Ishikawa (cell line): ENCODE results near the gene CTNNA3.

ENCODE experiments used
- CEBPB ChIP-seq: IDR thresholded peaks from 2 replicates; pipeline ENCODE4 v1.6.1; 2012
- EP300 ChIP-seq: IDR thresholded peaks from 2 replicates; pipeline ENCODE4 v1.6.1; 2012; ENCODE audit warnings: borderline replicate concordance
- RAD21 ChIP-seq: IDR thresholded peaks from 2 replicates; pipeline ENCODE4 v1.6.1; 2012; ENCODE audit warnings: low read depth
- YY1 ChIP-seq: IDR thresholded peaks from 2 replicates; pipeline ENCODE4 v1.6.1; 2012; ENCODE audit warnings: low read depth
- TF ChIP-seq, protein P1 (sequence below): IDR thresholded peaks from 2 replicates; pipeline ENCODE4 v1.6.1; 2012; ENCODE audit warnings: low read depth, mild to moderate bottlenecking

DNA sequence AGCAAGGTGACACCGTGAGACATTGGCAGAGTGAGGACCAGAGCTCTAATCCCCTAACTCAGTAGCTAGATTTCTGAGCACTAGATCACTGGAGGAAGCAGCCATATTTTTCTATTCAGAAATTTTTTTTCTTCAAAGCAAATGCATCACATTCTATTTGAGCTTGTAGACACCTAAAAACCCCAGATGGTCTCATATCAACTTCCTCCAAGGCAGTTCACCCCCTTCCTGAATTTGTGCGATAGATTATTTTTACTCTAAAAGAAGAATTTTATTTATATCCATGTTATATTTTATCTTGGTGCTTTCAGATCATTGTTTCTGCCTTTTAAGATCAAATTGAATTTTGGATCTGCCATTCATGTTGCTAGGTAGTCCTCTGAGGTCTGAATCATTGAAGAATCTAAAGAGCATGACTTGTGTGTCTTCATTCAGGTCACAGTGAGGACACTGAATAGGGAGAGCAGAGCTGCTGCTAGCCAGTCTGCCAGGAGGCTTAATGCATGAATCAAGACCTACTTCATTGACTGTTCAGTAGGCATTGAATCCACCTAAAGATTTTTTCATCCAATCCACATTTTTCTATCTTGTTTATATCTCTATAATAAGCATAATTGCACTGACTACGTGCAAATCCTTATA lies 863.1 kb downstream of the CTNNA3 start:
- TF ChIP-seq RAD21 (no peak), EP300 (no peak), CEBPB (no peak), YY1 (no peak)
- TF ChIP-seq, protein P1, sequence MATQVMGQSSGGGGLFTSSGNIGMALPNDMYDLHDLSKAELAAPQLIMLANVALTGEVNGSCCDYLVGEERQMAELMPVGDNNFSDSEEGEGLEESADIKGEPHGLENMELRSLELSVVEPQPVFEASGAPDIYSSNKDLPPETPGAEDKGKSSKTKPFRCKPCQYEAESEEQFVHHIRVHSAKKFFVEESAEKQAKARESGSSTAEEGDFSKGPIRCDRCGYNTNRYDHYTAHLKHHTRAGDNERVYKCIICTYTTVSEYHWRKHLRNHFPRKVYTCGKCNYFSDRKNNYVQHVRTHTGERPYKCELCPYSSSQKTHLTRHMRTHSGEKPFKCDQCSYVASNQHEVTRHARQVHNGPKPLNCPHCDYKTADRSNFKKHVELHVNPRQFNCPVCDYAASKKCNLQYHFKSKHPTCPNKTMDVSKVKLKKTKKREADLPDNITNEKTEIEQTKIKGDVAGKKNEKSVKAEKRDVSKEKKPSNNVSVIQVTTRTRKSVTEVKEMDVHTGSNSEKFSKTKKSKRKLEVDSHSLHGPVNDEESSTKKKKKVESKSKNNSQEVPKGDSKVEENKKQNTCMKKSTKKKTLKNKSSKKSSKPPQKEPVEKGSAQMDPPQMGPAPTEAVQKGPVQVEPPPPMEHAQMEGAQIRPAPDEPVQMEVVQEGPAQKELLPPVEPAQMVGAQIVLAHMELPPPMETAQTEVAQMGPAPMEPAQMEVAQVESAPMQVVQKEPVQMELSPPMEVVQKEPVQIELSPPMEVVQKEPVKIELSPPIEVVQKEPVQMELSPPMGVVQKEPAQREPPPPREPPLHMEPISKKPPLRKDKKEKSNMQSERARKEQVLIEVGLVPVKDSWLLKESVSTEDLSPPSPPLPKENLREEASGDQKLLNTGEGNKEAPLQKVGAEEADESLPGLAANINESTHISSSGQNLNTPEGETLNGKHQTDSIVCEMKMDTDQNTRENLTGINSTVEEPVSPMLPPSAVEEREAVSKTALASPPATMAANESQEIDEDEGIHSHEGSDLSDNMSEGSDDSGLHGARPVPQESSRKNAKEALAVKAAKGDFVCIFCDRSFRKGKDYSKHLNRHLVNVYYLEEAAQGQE: no peak
